NCI-H510A (cell line): Measurements from ENCODE around the gene FBN2.

Source experiments
- DNase-seq: peaks from one replicate; lab custom pipeline; 2025; lab: John Stamatoyannopoulos, UW

The FBN2 gene

DNA sequence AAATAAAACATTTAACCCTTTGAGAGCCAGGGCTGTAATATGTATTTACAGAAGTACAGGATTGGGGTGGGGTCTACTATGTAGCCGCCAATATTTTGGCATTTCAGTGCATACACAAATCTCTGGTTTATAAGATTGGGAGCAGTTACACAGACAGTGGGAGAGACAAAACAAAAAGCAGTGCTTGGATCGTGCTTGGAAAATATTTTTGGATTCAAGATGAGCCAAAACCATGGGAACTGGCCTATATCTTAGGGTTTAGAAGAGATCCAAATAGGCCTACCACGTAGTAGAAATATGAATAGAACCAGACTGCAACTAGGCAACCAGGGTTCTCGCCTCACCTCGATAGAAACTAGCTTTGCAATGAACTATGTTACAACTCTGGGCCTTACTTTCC, 284.9 kb downstream of the FBN2 start:
- DNase-seq: no peak

- DNase-seq: no peak
Observed at GRCh38 chr5:128252756-128253155, 285.3 kb downstream of the FBN2 start.

GRCh38 chr5:128252196-128252595, 285.8 kb downstream of the FBN2 start:
- DNase-seq: no peak

DNA sequence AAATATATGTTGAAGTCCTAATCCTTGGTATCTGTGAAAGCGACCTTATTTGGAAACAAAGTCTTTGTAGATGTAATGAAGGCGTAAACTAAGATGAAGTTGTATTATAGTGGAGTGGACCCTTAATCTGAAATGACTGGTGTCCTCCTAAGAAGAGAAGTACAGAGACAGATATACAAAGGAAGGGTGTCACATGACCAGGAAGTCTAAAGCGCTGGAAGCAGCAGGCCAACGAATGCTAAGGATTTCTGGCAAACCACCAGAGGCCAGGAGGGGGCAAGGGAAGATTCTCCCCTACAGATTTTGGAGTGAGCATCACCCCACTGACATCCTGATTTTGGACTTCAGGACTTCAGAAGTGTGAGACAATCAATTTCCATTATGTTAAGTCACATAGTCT, 292.1 kb downstream of the FBN2 start:
- no peak for DNase-seq

DNA sequence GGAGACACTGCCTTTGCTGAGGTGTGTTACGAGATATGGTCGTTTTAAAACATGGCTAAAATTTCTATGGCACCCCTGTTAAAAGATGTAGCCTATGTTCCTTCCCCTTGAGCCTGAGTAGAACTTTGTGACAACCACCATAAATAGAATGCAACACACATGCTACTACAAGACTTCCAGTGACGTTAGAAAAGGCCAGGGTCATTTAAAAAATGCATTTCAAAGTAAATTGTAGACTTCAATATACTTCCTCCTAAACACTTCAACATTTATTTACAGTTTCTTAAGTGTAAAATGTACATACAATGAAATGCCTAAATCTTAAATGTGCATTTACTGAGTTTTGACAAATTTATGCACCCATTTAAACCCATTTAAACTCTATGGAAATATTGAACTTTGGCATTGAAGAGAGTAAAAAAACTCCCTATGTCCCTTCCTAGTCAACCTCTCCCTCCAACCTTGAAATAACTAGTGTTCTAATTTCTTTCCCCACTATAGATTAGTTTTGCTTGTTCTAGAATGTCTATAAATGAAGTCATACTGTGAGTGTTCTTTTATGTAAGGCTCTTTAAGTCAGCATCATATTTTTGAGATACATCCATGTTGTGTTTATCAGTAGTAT, 294.0 kb downstream of the FBN2 start:
- no peak for DNase-seq

DNA sequence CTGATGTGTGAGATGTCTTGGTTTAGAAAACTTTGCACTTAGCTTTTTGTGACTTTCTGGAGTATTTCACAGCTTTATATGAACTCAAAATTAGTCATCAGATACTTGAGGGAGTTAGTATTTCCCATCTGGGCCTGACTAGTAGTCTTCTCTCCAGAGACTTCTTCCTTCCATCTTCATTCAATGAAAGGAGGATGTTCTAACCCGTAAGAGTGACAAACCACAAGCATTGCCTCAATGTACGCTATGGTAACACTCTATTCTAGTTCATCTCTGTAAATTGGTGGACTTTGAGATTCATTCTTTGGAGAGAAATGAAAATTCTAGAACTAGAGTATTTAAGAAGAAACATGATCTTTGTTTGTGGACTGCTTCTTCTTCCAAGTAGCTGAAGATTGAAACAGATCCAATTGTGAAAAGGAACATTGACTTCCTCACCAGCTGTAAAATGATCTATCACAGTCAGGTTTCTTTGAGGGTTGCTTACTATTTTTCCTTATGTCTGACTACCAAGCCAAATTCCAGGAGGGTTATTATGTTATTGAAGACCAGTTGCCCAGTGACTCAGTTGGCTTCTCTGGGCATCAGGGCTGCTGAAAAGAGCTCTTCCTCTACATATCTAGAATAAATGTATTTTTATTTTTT, 296.9 kb downstream of the FBN2 start:
- no peak for DNase-seq

- DNase-seq: no peak
Observed at GRCh38 chr5:128237546-128237945, 300.5 kb downstream of the FBN2 start.

DNA sequence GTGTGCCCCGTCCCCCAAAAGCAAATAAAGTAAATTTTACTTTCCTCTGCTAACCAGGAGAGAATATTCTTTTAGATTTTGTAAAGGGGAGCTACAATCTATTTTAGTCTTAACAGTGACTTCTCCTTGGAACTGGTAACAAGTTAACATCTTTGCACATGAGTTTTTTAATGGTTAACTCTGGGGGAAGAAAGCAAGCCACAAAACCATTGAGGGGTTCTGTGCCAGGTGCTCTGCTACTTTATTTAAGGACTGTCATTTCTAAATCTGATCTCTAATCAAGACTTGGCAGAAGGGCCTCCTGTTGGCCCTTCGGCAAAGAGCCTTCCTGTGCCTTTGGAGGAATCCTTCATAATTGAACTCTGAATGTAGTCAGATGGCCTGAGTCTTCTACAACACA, 301.0 kb downstream of the FBN2 start:
- DNase-seq: no peak

DNA sequence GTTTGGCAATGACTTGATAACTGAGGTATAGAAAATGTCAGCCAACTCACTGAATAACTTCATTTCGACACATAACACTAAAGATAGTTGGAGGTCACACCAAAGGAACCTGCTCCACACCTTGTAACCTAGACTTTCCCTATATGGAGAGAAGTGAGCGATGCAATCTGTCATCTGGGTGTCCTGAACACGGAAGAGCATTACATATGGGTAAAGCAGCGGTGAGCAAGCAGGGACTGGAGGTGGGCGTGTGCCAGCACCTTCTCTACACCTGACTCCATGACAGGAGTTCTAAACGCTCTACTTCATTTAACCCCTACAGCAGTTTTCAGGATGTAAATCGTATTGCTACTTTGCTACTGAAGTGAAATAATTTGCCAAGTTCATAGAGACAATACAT, 301.7 kb downstream of the FBN2 start:
- DNase-seq: no peak

DNA sequence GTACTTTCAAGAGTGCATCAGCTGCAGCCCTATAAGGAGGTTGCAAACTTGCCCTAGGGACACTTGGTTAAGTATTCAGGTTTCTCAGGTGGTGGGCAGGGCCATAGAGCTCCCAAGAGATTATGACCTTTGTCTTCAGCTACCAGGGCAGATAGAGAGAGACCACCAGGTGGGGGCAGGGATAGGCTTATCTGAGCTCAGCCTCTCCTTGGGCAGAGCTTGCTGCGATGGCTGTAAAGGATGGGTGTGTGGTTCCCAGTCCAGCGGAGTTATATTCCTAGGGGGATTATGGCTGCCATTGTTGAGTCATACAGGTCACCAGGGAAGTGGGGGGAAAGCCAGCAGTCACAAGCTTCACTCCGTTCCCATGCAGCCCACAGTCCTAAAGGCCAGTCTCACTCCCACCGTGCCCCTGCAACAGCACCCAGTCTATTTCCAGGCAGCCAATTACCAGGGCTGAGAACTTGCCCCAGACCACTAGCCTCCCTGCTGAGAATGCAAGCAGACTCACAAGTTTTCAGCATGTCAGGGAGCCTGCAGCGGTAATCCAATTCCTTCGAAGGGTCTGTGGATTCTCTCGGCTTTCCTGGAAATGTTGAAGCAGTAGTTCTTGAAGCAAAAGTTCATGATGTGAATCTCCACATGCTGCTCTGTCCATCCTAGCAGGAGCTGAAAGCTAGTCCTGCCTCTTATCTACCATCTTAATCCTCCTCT, 303.0 kb downstream of the FBN2 start:
- DNase-seq: no peak

DNA sequence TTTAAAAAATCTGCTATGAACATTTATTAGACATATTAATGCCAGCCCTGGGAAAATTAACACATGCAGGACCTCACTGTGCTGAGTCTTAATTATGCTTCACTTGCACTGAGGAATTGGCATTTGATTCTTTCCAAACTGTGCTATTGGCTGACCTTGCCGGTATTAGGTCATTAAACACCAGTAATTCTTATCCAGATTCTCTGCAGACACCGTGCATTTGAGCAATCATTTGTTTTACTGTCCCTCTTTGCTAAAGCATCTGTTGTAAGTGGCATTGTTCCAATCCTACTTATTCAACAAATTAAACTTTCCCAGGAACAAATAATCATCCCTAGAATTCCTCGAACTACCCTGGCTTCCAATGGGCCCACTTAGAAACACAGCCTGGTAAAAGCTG, 309.5 kb downstream of the FBN2 start:
- DNase-seq: no peak

GRCh38 chr5:128228008-128228407, 310.0 kb downstream of the FBN2 start:
- no peak for DNase-seq

- DNase-seq: no peak
Observed at GRCh38 chr5:128225245-128226030, 312.6 kb downstream of the FBN2 start.

DNA sequence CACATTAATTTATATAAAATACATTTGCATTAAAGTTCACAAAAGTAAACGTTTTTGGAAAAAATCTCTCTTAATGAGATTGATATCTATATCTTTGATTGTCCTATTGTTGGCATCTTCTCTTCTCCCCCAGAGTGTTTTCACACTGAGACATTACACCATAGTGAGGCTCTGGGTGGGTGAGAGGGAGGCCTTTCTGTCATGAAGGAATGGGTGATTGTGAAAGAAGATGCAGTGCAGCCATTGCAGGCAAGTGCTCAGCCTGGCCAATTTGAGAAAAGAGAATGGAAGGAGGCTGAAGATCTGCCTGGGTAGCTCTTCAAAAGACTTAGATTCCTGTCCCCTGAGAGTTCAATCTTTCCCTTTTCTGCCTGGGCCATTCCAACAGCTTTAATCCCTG, 313.7 kb downstream of the FBN2 start:
- DNase-seq: no peak

- no peak for DNase-seq
Observed at GRCh38 chr5:128220841-128221240, 317.2 kb downstream of the FBN2 start.

DNA sequence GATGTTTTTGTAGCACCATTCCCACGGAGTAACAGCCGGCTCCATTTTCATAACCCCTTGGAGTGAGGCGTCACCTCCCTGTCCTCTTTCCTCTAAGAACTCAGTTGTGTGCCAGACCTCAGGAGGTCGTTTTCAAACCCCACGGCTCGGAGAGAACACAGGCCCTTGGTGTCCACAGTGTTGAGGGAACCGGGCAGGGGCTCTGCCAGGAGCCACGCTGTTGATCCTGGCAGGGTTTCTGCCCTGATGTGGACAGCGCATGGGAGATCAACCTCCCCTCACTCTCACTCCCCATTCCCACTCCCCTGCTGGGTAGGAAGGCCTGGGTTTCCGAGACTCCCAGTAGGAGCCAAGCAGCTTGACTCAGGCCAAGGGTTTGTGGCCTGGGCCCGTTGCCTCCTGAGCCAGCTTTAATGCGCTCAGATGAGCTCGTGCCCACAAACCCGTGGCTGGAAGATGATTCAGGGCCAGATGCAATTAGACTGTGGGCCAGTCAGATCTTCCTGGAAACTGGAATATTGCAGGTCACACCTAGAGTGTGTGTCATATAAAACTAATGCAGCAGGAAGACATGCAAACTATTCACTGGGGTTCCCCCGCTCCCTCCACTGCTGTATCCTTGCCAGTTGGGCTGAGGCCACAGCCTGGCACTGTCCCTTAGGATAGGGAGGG, 321.0 kb downstream of the FBN2 start:
- DNase-seq: no peak

DNA sequence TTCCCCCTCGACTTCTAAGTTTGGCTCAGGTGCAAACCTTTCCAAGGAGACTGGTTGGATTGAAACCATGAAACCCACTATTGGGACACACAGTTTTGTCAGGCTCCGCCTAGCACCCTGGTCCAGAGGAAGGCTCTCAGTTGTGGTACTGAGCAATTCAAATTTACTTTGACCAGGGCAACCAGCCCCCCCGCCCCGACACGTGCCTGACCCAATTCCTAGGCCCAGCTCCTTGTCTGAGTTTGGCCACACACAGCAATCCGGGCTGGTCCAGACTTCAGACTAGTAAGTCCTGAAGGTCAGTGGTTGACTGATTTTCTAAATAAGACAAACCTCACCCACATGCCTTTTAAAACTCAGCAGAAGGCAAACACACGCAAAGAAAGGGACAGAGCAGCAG, 321.8 kb downstream of the FBN2 start:
- no peak for DNase-seq

DNA sequence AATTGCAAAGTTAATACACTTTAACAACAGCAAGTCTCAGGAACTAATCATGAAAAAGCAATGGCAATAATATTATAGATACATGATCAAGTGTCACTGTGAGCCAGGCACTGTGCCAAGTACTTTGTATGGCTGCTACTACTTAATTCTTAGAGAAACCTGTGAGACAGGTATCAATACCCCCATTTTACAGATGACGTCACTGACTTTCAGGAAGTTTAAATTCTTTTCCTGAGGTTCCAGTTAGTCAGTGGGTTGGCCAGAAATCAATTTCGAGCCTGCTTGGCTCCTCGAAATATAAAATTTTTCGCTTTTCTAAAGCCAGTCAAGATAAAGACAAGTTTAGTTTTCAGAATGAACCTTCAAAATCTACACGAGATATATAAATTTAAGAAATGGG, 324.2 kb downstream of the FBN2 start:
- no peak for DNase-seq

GRCh38 chr5:128213340-128213739, 324.7 kb downstream of the FBN2 start:
- no peak for DNase-seq

- no peak for DNase-seq
Observed at GRCh38 chr5:128212191-128212806, 325.7 kb downstream of the FBN2 start.

DNA sequence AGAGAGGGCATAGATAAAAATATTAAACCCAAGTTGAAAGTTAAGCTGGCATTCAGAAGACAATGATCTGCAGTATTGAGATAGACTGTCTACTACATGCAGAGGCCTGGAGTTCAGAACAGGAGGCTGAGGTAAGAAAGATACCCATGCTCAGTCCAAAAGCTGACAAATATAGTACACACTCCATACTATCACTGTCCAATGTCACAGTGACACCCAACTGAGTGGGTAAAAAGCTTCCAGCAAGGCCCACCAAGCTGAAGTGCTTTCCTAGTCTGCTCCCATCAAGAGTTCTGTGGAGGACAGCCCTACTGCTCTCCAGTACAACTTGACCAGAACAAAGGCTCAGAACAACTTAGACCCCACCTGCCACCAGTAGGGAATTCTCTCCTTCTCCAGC, 329.6 kb downstream of the FBN2 start:
- no peak for DNase-seq
